Muscle of leg (tissue), 11 donors: ENCODE measurements around the gene BRF1. TPM values are rescaled to one million over a fixed set of nuclear protein-coding genes. Genes with fewer than 3 reads are reported as not detected.
"Not testable (repeated sequence)": the region's sequence is repeated elsewhere in the genome, so short reads cannot be mapped to it uniquely, and the experiment has no call there.

ENCODE experiments used
- DNase-seq: peaks from one replicate; pipeline ENCODE4 v3.0.0; 2013
- H3K27ac ChIP-seq: one replicate; pipeline ENCODE4 v1.5.1; 2013; ENCODE audit warnings: mild to moderate bottlenecking, low read length, control low read depth
- H3K27me3 ChIP-seq: one replicate; pipeline ENCODE4 v1.6.1; 2013; ENCODE audit warnings: low read length; ENCODE audit not compliant: control insufficient read depth, insufficient read depth
- H3K36me3 ChIP-seq: one replicate; pipeline ENCODE4 v1.6.1; 2013; ENCODE audit warnings: low read length; ENCODE audit not compliant: control insufficient read depth, insufficient read depth
- H3K4me1 ChIP-seq: one replicate; pipeline ENCODE4 v1.6.1; 2013; ENCODE audit warnings: low read length; ENCODE audit not compliant: control insufficient read depth, insufficient read depth
- H3K4me3 ChIP-seq: one replicate; pipeline ENCODE4 v1.5.1; 2013; ENCODE audit warnings: low read length, control low read depth
- H3K9me3 ChIP-seq: replicated peaks from 2 replicates; pipeline ENCODE4 v1.6.1; 2013; ENCODE audit warnings: low read depth, low read length; ENCODE audit not compliant: control insufficient read depth
- WGBS: methylation state at CpG from one replicate; pipeline ENCODE4 v1.1.5; 2013; ENCODE audit warnings: missing lambda C conversion rate; ENCODE audit not compliant: insufficient coverage; 5-methylcytosine and 5-hydroxymethylcytosine counted together
- polyA plus RNA-seq, 8 donors: library from polyadenylated mRNA; unstranded; fragments of 120-200 nt; gene quantifications; one replicate each; pipeline versions ENCODE4 v1.2.1 to v1.2.3, GENCODE V29; 2013; ENCODE audit warnings: inconsistent platforms in 1 of 8, low replicate concordance in 1 of 8; ENCODE audit not compliant: insufficient read length in 8 of 8, insufficient read depth in 1 of 8
- total RNA-seq: library from RNA; stranded (reverse); fragments of 120-200 nt; gene quantifications from one replicate; pipeline ENCODE4 v1.2.4, GENCODE V29; 2013

The BRF1 gene
- total and polyA plus RNA-seq, 9 donors = 25.3 to 31.3 (median 28.1) TPM

DNA sequence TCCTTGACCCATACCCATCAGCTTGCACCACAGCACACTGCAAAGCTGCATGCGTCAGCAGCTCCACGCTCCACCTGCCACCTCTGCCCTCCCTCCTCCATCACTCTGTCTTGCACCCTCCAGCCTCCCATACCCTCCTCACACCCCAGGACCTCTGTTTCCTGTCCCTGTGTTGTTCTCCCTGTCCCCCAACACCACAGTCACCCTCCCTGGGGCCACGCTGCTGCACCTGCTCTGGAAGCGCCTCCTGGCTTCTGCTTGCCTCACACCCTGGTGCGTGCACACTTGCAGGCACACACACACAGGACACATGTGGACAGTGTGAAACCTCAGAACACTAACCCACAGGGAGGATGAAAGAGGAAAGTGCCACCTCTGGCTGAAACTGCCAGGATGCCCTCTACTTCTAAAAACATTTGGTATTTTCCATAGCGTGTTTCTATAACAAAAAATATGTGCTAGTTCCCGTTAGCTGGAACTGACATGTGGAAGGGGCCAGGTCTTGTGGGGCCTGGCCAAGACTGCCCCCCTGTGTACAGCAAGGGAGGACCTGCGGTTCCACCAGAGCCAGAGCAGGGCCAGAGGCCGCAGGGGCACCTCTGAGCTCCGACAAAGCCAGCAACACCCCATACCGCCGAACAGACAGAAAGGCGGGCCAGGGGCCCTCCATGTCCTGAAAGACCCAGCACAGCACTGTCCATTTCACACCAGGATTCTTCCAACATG is 10.0 kb downstream of the BRF1 start:
- H3K27me3 ChIP-seq = no peaks in the 10 kb centered on the region
- H3K27ac ChIP-seq = no peak overlapping the region
- DNase-seq = no peak
- H3K4me3 ChIP-seq = no peak overlapping the region
- peaks cover 22% of the 10 kb centered on the region for H3K4me1 ChIP-seq
- no peaks in the 10 kb centered on the region for H3K9me3 ChIP-seq
- peaks cover 6% of the 10 kb centered on the region for H3K36me3 ChIP-seq
- WGBS = 79% methylated on average over 11 of the region's 13 CpGs

DNA sequence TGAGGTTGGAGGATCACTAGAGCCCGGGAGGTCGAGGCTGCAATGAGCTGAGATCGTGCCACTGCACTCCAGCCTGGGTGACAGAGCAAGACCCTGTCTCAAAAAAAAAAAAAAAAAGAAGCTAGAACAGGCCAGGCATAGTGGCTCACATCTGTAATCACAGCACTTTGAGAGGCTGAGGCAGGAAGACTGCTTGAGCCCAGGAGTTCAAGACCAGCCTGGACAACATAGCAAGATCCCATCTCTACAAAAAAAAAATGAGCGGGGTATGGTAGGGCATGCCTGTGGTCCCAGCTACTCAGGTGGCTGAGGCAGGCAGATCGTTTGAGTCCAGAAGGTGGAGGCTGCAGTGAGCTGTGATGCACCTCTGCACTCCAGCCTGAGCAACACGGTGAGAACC is 11.9 kb downstream of the BRF1 start:
- peaks cover 11% of the 10 kb centered on the region for H3K4me1 ChIP-seq
- 78% methylated on average over 4 of the region's 6 CpGs for WGBS
- not testable (repeated sequence) for H3K27me3 ChIP-seq

DNA sequence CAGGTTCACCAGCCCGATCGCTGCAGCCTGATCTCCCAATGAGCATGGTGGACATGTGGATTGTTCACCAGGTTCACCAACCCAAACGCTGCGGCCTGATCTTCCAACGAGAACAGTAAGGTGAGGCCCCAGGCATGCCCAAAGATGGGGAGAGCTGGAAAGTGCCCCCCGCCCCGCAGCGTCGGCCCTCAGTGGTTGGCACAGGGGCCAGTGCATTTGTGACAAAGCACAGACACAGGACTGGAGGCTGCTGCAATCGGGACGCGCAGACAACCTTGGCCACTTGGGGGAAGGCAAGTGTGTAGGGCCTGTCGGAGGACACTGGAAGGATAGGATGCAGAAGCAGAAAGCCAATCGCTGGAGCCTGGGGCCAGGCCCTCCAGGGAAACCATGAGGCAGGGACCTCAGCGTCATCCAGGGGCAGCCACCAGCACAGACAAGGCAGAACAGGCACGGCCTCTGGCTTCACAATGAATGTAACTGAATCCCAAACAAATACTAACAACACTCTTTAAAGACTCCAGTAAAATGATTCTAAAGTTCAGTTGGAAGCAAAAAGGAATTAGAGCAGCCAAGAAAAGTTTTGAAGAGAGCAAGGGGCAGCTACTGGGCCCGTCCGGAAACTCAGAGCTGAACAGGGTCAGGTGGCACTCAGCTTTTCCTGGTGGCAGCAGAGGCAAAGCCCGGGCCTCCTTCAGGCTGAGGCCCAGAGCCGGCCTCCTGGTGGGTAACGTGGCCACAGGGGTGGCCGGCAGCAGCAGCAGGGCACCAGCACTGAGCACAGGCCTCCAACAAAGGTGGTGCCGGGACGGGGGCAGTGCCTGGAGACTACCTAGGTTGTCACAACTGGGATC is 13.3 kb downstream of the BRF1 start:
- Histone ChIP-seq H3K27ac (no peak overlapping the region), H3K27me3 (no peaks in the 10 kb centered on the region), H3K9me3 (no peaks in the 10 kb centered on the region), H3K4me1 (peaks cover 5% of the 10 kb centered on the region), H3K4me3 (no peak overlapping the region), H3K36me3 (peaks cover 16% of the 10 kb centered on the region)
- DNase-seq = no peak
- 83% methylated on average over 21 of the region's 24 CpGs for WGBS

More for the DNA sequence above, 11.9 kb downstream of the BRF1 start:
- DNase-seq, H3K36me3 ChIP-seq, H3K9me3 ChIP-seq, H3K27ac ChIP-seq, H3K4me3 ChIP-seq: not testable (repeated sequence)

DNA sequence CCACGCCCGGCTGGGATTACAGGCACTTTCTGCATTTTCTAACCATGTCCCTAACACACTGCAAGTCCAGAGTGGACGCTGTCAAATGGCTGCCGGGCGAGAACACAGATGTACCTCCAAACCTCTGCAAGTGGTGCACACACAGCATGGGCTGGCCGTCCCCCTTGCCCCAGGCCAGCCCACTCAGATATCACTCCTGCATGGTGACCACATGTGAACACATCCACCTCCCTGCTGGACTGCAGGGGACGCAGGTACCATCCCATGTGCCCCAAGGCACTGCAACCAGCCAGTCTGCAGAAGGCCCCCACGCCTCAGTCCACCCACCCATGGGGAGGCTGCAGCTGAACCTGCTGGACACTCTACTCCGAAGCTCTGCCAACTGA is 14.0 kb downstream of the BRF1 start:
- no peak for DNase-seq
- H3K27me3 ChIP-seq = no peaks in the 10 kb centered on the region
- no peaks in the 10 kb centered on the region for H3K9me3 ChIP-seq
- WGBS = 83% methylated on average over 9 of the region's 9 CpGs
- H3K27ac ChIP-seq = no peak overlapping the region
- H3K36me3 ChIP-seq = peaks cover 16% of the 10 kb centered on the region
- no peak overlapping the region for H3K4me3 ChIP-seq
- H3K4me1 ChIP-seq = peaks cover 9% of the 10 kb centered on the region

DNA sequence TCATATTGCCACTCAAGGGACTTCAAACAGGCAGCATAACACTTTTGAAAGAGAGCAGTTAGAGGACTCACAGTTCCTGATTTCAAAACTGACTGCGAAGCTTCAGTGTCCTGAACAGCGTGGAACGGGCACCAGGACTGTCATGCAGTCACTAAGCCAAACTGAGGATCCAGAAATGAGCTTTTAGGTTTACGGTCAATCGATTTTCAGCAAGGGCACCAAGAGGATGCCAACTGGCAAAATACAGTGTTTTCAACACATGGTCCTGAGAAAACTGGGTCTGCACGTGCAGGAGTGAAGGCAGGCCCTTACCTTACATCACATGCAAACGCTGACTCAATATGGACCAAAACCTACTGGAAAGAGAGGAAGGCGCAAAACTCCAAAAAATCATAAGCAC is 15.6 kb downstream of the BRF1 start:
- H3K4me3 ChIP-seq = no peak overlapping the region
- H3K27me3 ChIP-seq = no peaks in the 10 kb centered on the region
- 86% methylated on average over 6 of the region's 8 CpGs for WGBS
- no peak overlapping the region for H3K27ac ChIP-seq
- peaks cover 26% of the 10 kb centered on the region for H3K36me3 ChIP-seq
- no peak for DNase-seq
- H3K4me1 ChIP-seq = peaks cover 6% of the 10 kb centered on the region
- no peaks in the 10 kb centered on the region for H3K9me3 ChIP-seq

DNA sequence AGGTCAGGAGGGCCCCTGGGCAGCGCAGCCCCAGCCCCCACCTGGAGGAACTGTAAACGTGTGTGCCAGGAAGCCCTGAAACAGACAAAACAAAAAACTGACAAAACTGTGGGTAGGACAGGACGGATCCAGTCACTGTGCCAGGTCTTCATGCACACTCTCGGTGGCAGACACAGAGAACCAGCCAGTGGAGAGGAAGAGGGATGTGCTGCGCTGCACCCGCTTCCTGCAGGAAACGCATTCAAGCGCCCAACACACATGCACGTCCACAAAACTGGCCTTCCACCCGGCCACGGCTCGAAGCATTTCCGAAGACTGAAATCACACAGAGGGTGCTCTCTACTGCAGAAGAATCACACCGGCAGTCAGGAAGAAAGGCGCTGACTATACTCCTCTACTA is 16.9 kb downstream of the BRF1 start:
- Histone ChIP-seq H3K27ac (no peak overlapping the region), H3K27me3 (no peaks in the 10 kb centered on the region), H3K4me3 (no peak overlapping the region), H3K9me3 (no peaks in the 10 kb centered on the region), H3K4me1 (peaks cover 6% of the 10 kb centered on the region), H3K36me3 (peaks cover 29% of the 10 kb centered on the region)
- WGBS = 83% methylated on average over 13 of the region's 15 CpGs
- no peak for DNase-seq

DNA sequence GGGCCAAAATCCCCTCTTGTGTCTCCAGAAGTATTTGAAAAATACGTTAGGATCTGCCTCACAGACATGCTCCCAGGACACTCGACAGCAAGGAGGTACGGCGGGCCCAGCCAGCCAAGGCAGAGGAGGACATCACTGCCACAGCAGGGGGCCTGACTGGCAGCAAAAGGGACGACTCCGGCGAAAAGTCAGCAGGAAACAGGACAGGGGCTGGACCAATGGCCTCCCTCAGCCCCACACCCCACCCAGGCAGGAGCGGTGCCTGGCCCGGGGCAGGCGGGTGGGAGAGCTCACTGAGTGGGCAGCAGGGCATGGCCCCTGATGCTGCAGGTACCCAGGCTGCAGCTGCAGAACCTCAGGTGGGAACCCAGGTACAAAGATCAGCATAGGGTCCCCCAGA is 17.8 kb downstream of the BRF1 start:
- Histone ChIP-seq H3K27me3 (no peaks in the 10 kb centered on the region), H3K9me3 (no peaks in the 10 kb centered on the region), H3K4me3 (no peak overlapping the region), H3K27ac (no peak overlapping the region), H3K36me3 (peaks cover 29% of the 10 kb centered on the region), H3K4me1 (peaks cover 6% of the 10 kb centered on the region)
- DNase-seq = no peak
- WGBS = 73% methylated on average over 7 of the region's 10 CpGs

DNA sequence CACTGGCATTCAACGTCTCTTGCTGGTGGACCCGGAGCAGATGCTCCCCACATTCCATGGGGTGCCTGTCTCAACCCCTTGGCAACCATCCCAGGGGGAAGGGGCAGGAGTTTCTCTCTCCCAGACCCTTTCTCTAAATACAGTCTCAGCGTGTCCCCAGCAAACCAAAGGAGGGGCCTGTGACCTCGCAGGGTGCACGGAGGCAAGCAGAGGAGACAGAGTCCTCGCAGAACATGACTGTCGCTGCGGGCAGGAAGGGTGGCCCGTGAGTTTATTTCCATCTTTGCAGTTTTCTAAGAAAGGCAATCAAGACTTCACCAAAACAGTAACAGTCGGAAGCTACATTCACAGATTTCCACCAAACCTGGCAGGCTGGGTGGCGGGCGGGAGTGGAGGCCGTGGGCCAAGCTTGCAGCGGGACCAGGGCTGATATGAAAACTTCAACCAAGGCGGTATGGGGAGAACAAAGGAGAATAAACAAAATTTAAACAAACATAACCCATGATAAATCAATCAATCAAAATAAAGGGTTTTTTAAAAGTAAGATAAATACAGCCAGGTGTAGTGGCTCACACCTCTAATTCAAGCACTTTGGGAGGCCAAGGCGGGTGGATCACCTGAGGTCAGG is 18.6 kb downstream of the BRF1 start:
- no peak overlapping the region for H3K4me3 ChIP-seq
- no peaks in the 10 kb centered on the region for H3K27me3 ChIP-seq
- 51% methylated on average over 8 of the region's 16 CpGs for WGBS
- H3K36me3 ChIP-seq = peaks cover 29% of the 10 kb centered on the region
- no peak overlapping the region for H3K27ac ChIP-seq
- no peak for DNase-seq
- H3K9me3 ChIP-seq = no peaks in the 10 kb centered on the region
- peaks cover 6% of the 10 kb centered on the region for H3K4me1 ChIP-seq

DNA sequence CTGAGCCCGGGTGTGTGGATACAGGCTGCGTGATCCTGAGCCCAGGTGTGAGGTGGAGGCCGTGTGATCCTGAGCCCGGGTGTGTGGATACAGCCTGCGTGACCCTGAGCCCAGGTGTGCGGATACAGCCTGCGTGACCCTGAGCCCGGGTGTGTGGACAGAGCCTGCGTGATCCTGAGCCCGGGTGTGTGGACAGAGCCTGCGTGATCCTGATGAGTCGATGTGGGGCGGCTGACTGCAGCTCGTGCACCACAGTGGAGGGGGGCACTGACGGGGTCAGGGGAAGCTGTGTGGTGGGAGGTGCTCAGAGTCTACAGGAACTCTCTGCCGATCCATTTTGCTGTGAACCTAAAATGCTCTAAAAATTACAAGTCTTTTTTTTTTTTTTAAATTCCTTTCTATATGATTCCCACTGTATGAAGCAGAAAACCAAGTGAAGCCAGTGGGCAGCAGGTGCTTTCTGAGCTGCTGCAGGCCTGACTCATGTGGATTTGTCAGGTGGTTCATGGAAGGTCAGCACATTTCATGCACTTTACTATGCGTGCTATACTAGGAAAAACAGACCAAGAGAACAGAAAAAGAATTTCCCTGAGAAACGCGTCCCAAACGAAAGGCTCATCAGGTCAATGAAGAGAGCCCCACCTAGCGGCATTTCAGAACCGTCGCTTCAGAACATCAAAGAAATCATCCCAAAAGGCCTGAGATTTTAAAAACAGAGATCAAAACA is 19.3 kb downstream of the BRF1 start:
- no peaks in the 10 kb centered on the region for H3K9me3 ChIP-seq
- H3K27me3 ChIP-seq = no peaks in the 10 kb centered on the region
- 71% methylated on average over 15 of the region's 23 CpGs for WGBS
- no peak overlapping the region for H3K27ac ChIP-seq
- H3K36me3 ChIP-seq = peaks cover 29% of the 10 kb centered on the region
- peaks cover 6% of the 10 kb centered on the region for H3K4me1 ChIP-seq
- no peak overlapping the region for H3K4me3 ChIP-seq
- DNase-seq = peak; percentile 87

DNA sequence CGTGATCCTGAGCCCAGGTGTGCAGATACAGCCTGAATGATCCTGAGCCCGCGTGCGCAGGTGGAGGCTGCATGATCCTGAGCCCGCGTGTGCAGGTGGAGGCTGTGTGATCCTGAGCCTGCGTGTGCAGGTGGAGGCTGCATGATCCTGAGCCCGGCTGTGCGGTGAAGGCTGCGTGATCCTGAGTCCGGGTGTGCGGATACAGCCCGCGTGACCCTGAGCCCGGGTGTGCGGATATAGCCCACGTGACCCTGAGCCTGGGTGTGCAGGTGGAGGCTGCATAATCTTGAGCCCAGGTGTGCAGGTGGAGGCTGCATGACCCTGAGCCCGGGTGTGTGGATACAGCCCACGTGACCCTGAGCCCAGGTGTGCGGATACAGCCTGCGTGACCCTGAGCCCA is 20.3 kb downstream of the BRF1 start:
- no peak for DNase-seq
- 94% methylated on average over 21 of the region's 21 CpGs for WGBS
- peaks cover 8% of the 10 kb centered on the region for H3K4me1 ChIP-seq

More for the DNA sequence above, 20.3 kb downstream of the BRF1 start:
- no peak overlapping the region for H3K27ac ChIP-seq
- H3K9me3 ChIP-seq = no peaks in the 10 kb centered on the region
- peaks cover 22% of the 10 kb centered on the region for H3K36me3 ChIP-seq
- no peak overlapping the region for H3K4me3 ChIP-seq
- no peaks in the 10 kb centered on the region for H3K27me3 ChIP-seq
